Ishikawa (cell line): Measurements from ENCODE around the gene CER1.

ENCODE experiments used
- CEBPB ChIP-seq: IDR thresholded peaks from 2 replicates; pipeline ENCODE4 v1.6.1; 2012
- EP300 ChIP-seq: IDR thresholded peaks from 2 replicates; pipeline ENCODE4 v1.6.1; 2012; ENCODE audit warnings: borderline replicate concordance
- FOXM1 ChIP-seq: IDR thresholded peaks from 2 replicates; pipeline ENCODE4 v1.6.1; 2012; ENCODE audit warnings: low read depth, borderline replicate concordance
- TAF1 ChIP-seq: IDR thresholded peaks from 2 replicates; pipeline ENCODE4 v1.6.1; 2012; ENCODE audit warnings: low read depth, mild to moderate bottlenecking
- TCF12 ChIP-seq: IDR thresholded peaks from 2 replicates; pipeline ENCODE4 v1.6.1; 2012; ENCODE audit warnings: low read depth
- YY1 ChIP-seq: IDR thresholded peaks from 2 replicates; pipeline ENCODE4 v1.6.1; 2012; ENCODE audit warnings: low read depth

DNA sequence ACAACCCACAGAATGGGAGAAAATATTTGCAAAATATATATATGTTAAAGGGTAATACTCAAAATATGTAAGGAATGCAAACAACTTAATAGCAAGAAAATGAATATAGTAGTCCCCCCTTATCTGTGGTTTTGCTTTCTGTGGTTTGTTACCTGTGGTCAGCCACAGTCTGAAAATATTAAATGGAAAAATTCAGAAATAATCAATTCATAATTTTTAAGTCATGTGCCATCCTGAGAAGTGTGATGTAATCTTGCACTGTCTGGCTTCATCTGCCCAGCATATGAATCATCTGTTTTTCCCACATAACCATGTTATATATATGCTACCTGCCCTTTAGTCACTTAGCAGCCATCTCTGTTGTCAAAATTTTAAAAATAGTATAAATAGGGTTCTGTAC lies 11.7 kb downstream of the CER1 start:
- TF ChIP-seq TCF12: no peak
- no peak for TF ChIP-seq TAF1
- no peak for TF ChIP-seq EP300
- TF ChIP-seq YY1: no peak
- TF ChIP-seq FOXM1: no peak
- TF ChIP-seq CEBPB: no peak
